H1 (cell line): Measurements from ENCODE around the gene OXLD1. TPM values are rescaled to one million over a fixed set of nuclear protein-coding genes. Genes with fewer than 3 reads are reported as not detected.

Source experiments
- CTCF ChIA-PET: fragments of 300-600 bp; sonication (Branson Sonifier 250); formaldehyde crosslinking; loops from one replicate; lab custom pipeline; 2021; ENCODE audit not compliant: partially characterized antibody; lab: Charles Lee
- POLR2A ChIA-PET: fragments of 300-600 bp; sonication (Branson Sonifier 250); formaldehyde crosslinking; loops from one replicate; lab custom pipeline; 2021; ENCODE audit warnings: inconsistent platforms; ENCODE audit not compliant: partially characterized antibody; lab: Charles Lee
- DNase-seq, 2 experiments: peaks; one replicate each; pipeline versions ENCODE4 v3.0.0 to v3.0.0-alpha.2; 2010 to 2022; ENCODE audit warnings: low spot score in 2 of 2, low read depth in 1 of 2, mixed read lengths in 1 of 2
- FAIRE-seq: peaks from 2 replicates; lab custom pipeline; 2011; peaks lifted over from hg19 to GRCh38; lab: Jason Lieb, UNC
- H2AFZ ChIP-seq: 2 replicates; pipeline ENCODE4 v1.8.1; 2012; ENCODE audit warnings: low read length, inconsistent platforms
- H2AK5ac ChIP-seq: 2 replicates; pipeline ENCODE4 v1.6.1; 2013; ENCODE audit warnings: low read depth, low read length
- H2BK120ac ChIP-seq: replicated peaks from 2 replicates; pipeline ENCODE3; 2013; ENCODE audit warnings: low read depth, low read length, inconsistent platforms
- H2BK12ac ChIP-seq: 2 replicates; pipeline ENCODE4 v1.6.1; 2013; ENCODE audit warnings: low read depth, low read length
- H2BK15ac ChIP-seq: 2 replicates; pipeline ENCODE4 v1.6.1; 2013; ENCODE audit warnings: low read length
- H2BK20ac ChIP-seq: 2 replicates; pipeline ENCODE4 v1.6.1; 2013; ENCODE audit warnings: low read length
- H2BK5ac ChIP-seq: 2 replicates; pipeline ENCODE4 v1.6.1; 2013; ENCODE audit warnings: low read depth, low read length
- H3K14ac ChIP-seq: 2 replicates; pipeline ENCODE4 v1.6.1; 2013; ENCODE audit warnings: inconsistent platforms; ENCODE audit not compliant: insufficient read length
- H3K18ac ChIP-seq: 2 replicates; pipeline ENCODE4 v1.6.1; 2013; ENCODE audit warnings: low read length; ENCODE audit errors: extremely low read depth
- H3K23ac ChIP-seq: 2 replicates; pipeline ENCODE4 v1.6.1; 2013; ENCODE audit warnings: inconsistent platforms; ENCODE audit not compliant: insufficient read length
- H3K23me2 ChIP-seq: 2 replicates; pipeline ENCODE4 v1.6.1; 2013; ENCODE audit warnings: low read depth, low read length
- H3K27ac ChIP-seq: 2 replicates; pipeline ENCODE4 v1.6.1; 2011; ENCODE audit warnings: low read depth, low read length, inconsistent platforms
- H3K27me3 ChIP-seq, 4 experiments: replicated peaks in 1 of 4; 1 replicate in 1 of 4; 2 replicates in 3 of 4; pipeline versions ENCODE4 v1.6.1 to v1.8.1; 2011 to 2013; ENCODE audit warnings: low read length in 3 of 4, mild to moderate bottlenecking in 3 of 4, inconsistent platforms in 2 of 4, mixed read lengths in 2 of 4, moderate library complexity in 1 of 4; ENCODE audit not compliant: control insufficient read depth in 3 of 4, insufficient read depth in 3 of 4; ENCODE audit errors: extremely low read depth in 1 of 4
- H3K36me3 ChIP-seq, 4 experiments: 2 replicates each; pipeline versions ENCODE4 v1.6.1 to v1.8.1; 2011 to 2013; ENCODE audit warnings: mild to moderate bottlenecking in 4 of 4, low read length in 3 of 4, moderate library complexity in 2 of 4, control low read depth in 1 of 4, inconsistent platforms in 1 of 4; ENCODE audit not compliant: insufficient read depth in 4 of 4, control insufficient read depth in 2 of 4
- H3K4ac ChIP-seq: replicated peaks from 2 replicates; pipeline ENCODE3; 2013; ENCODE audit warnings: low read length, low read depth, mixed read lengths, inconsistent platforms; ENCODE audit not compliant: insufficient read length
- H3K4me1 ChIP-seq, 4 experiments: replicated peaks in 1 of 4; 1 replicate in 1 of 4; 2 replicates in 3 of 4; pipeline versions ENCODE4 v1.6.1 to v1.8.1; 2011 to 2013; ENCODE audit warnings: low read length in 3 of 4, inconsistent platforms in 2 of 4, mixed read lengths in 1 of 4; ENCODE audit not compliant: insufficient read depth in 4 of 4, control insufficient read depth in 3 of 4
- H3K4me2 ChIP-seq, 2 experiments: 2 replicates each; pipeline versions ENCODE4 v1.6.1 to v1.8.1; 2011 to 2013; ENCODE audit warnings: low read depth in 2 of 2, low read length in 2 of 2, control low read depth in 1 of 2, inconsistent platforms in 1 of 2, mild to moderate bottlenecking in 1 of 2; ENCODE audit not compliant: insufficient read depth in 1 of 2
- H3K4me3 ChIP-seq, 4 experiments: fragments of 200-600, 300-600 bp in 1 of 4; sonication (generic), shearing (Covaris generic), sonication (Bioruptor Twin) in 1 of 4; 2 replicates each; pipeline versions ENCODE4 v1.5.1 to v1.8.1; 2011 to 2016; ENCODE audit warnings: low read length in 4 of 4, low read depth in 3 of 4, control low read depth in 2 of 4, inconsistent platforms in 2 of 4, mild to moderate bottlenecking in 2 of 4, mixed read lengths in 1 of 4, moderate library complexity in 1 of 4; ENCODE audit not compliant: insufficient read depth in 2 of 4; ENCODE audit errors: extremely low read depth in 1 of 4
- H3K56ac ChIP-seq: replicated peaks from 2 replicates; pipeline ENCODE3; 2013; ENCODE audit warnings: low read depth, mild to moderate bottlenecking, mixed read lengths, low read length, inconsistent platforms; ENCODE audit not compliant: insufficient read length
- H3K79me1 ChIP-seq: 2 replicates; pipeline ENCODE4 v1.6.1; 2013; ENCODE audit warnings: low read depth, low read length, control low read depth
- H3K79me2 ChIP-seq, 2 experiments: 2 replicates each; pipeline versions ENCODE4 v1.6.1 to v1.8.1; 2012 to 2013; ENCODE audit warnings: low read length in 2 of 2, mild to moderate bottlenecking in 2 of 2, inconsistent platforms in 1 of 2; ENCODE audit not compliant: insufficient read depth in 2 of 2, control insufficient read depth in 1 of 2
- H3K9ac ChIP-seq, 4 experiments: replicated peaks in 1 of 4; 1 replicate in 1 of 4; 2 replicates in 3 of 4; pipeline versions ENCODE4 v1.6.1 to v1.8.1; 2011 to 2013; ENCODE audit warnings: low read depth in 3 of 4, low read length in 3 of 4, control low read depth in 2 of 4, mild to moderate bottlenecking in 2 of 4, moderate library complexity in 2 of 4, inconsistent platforms in 1 of 4; ENCODE audit errors: extremely low read depth in 1 of 4
- H3K9me3 ChIP-seq, 2 experiments: 2 replicates each; pipeline versions ENCODE4 v1.6.1 to v1.8.1; 2012 to 2013; ENCODE audit warnings: mild to moderate bottlenecking in 2 of 2, moderate library complexity in 2 of 2, control low read depth in 1 of 2, inconsistent platforms in 1 of 2, low read depth in 1 of 2, low read length in 1 of 2, mixed read lengths in 1 of 2; ENCODE audit not compliant: insufficient read depth in 2 of 2
- H4K20me1 ChIP-seq, 2 experiments: replicated peaks in 1 of 2; 2 replicates each; pipeline versions ENCODE3 to v1.8.1; 2011 to 2013; ENCODE audit warnings: inconsistent platforms in 2 of 2, low read length in 2 of 2, mild to moderate bottlenecking in 1 of 2; ENCODE audit not compliant: insufficient read depth in 2 of 2, control insufficient read depth in 1 of 2
- H4K5ac ChIP-seq: 2 replicates; pipeline ENCODE4 v1.6.1; 2013; ENCODE audit warnings: low read length, low read depth, mixed read lengths, inconsistent platforms; ENCODE audit not compliant: insufficient read length
- H4K8ac ChIP-seq: 2 replicates; pipeline ENCODE4 v1.8.0; 2013; ENCODE audit warnings: mild to moderate bottlenecking, moderate library complexity, low read length, inconsistent platforms; ENCODE audit not compliant: insufficient read depth; ENCODE audit errors: extremely low read depth
- H4K91ac ChIP-seq: replicated peaks from 2 replicates; pipeline ENCODE3; 2013; ENCODE audit warnings: low read length, mixed read lengths, inconsistent platforms; ENCODE audit not compliant: insufficient read length
- GABPA ChIP-seq: IDR thresholded peaks from 2 replicates; pipeline ENCODE4 v1.6.1; 2011; ENCODE audit warnings: mild to moderate bottlenecking, low read length, moderate library complexity, borderline replicate concordance; ENCODE audit not compliant: insufficient read depth
- JUND ChIP-seq: IDR thresholded peaks from 2 replicates; pipeline ENCODE4 v1.6.1; 2011; ENCODE audit warnings: mild to moderate bottlenecking, improper control_type of control experiment, low read length
- WGBS, 2 experiments: shearing (Covaris generic) in 1 of 2; methylation state at CpG; one replicate each; pipeline versions ENCODE4 v1.1.6 to v1.1.7; 2013 to 2015; ENCODE audit warnings: low lambda C conversion rate in 2 of 2, mixed read lengths in 2 of 2, inconsistent platforms in 1 of 2, low coverage in 1 of 2, missing lambda C conversion rate in 1 of 2; ENCODE audit not compliant: insufficient replicate concordance in 2 of 2, insufficient coverage in 1 of 2, insufficient read length in 1 of 2; ENCODE audit errors: extremely low coverage in 1 of 2, missing lambda C conversion rate in 1 of 2; 5-methylcytosine and 5-hydroxymethylcytosine counted together
- polyA plus RNA-seq, 7 experiments: library from polyadenylated mRNA; depleted of rRNA in 3 of 7; stranded (reverse) in 5 of 7; unstranded in 2 of 7; fragments of >200 nt in 5 of 7; fragments of 200-250 nt in 2 of 7; gene quantifications; 1 replicate in 5 of 7; 2 replicates in 1 of 7; 4 replicates in 1 of 7; pipeline versions ENCODE4 v1.2.1 to v1.2.3, GENCODE V29; 2011 to 2013; ENCODE audit warnings: missing spikeins in 2 of 7, mixed read lengths in 2 of 7
- total RNA-seq: library from RNA; stranded (reverse); fragmentation: NEBNext Ultra II Directional; extraction: Animal tissue kit (Norgen Biotek cat#: 25700); gene quantifications from 2 replicates; pipeline ENCODE4 v1.2.1, GENCODE V29; 2021

Gene OXLD1
- total and polyA plus RNA-seq, 2 of the 8 experiments (the other 6 are each of a cell fraction or from before 2014, with no cell fraction given), result 41.5 to 61.9 TPM

- no peaks in the 10 kb centered on the region for H3K79me1 ChIP-seq
- no peak overlapping the region for H4K5ac ChIP-seq
- no peak overlapping the region for H3K23ac ChIP-seq
- H3K27me3 ChIP-seq, result no peaks in the 10 kb centered on the region
- H3K4me3 ChIP-seq, result no peak overlapping the region
- H2AK5ac ChIP-seq, result no peak overlapping the region
- H3K9me3 ChIP-seq, result no peaks in the 10 kb centered on the region
- no peaks in the 10 kb centered on the region; a peak in 1 of 7 replicates for H3K4me1 ChIP-seq
- H3K36me3 ChIP-seq, result no peaks in the 10 kb centered on the region
- no peak overlapping the region for H2BK5ac ChIP-seq
- no peak overlapping the region for H3K9ac ChIP-seq
- CTCF ChIA-PET, result interaction anchor here (1.6 kb wide), 1 partner anchor 12 kb away, joined by 4 read pairs; no protein-coding TSS in a partner anchor
- no peak overlapping the region for H2BK15ac ChIP-seq
- DNase-seq (no peak), FAIRE-seq (no peak)
- no peak overlapping the region for H4K8ac ChIP-seq
- H3K79me2 ChIP-seq, result no peaks in the 10 kb centered on the region
- H3K27ac ChIP-seq, result no peak overlapping the region
- no peak overlapping the region for H3K4ac ChIP-seq
- H4K20me1 ChIP-seq, result no peaks in the 10 kb centered on the region
- no peak overlapping the region for H2BK20ac ChIP-seq
- no peak overlapping the region for H3K18ac ChIP-seq
- H2AFZ ChIP-seq, result no peak overlapping the region
- no peak overlapping the region for H3K4me2 ChIP-seq
- POLR2A ChIA-PET, result interaction anchor here (0.9 to 2.1 kb wide), 2 partner anchors 11 to 15 kb away, joined by 3 to 8 read pairs; no protein-coding TSS in a partner anchor
- WGBS, 2 experiments, result 81% methylated on average over 5 of the region's 5 CpGs; no CpG with 5 or more reads in 1 of the 2 experiments
- H2BK120ac ChIP-seq, result no peak overlapping the region
- H3K14ac ChIP-seq, result no peak overlapping the region
- H2BK12ac ChIP-seq, result no peak overlapping the region
- H3K56ac ChIP-seq, result no peak overlapping the region
- H4K91ac ChIP-seq, result no peak overlapping the region
- H3K23me2 ChIP-seq, result no peaks in the 10 kb centered on the region
- TF ChIP-seq GABPA (no peak), JUND (no peak)
Observed at GRCh38 chr17:81659038-81659437, 7.4 kb downstream of the OXLD1 start.
